ENCODE measurements around the gene SOWAHC.
"Not testable (repeated sequence)": the region's sequence is repeated elsewhere in the genome, so short reads cannot be mapped to it uniquely, and the experiment has no call there.

SOWAHC gene

DNA sequence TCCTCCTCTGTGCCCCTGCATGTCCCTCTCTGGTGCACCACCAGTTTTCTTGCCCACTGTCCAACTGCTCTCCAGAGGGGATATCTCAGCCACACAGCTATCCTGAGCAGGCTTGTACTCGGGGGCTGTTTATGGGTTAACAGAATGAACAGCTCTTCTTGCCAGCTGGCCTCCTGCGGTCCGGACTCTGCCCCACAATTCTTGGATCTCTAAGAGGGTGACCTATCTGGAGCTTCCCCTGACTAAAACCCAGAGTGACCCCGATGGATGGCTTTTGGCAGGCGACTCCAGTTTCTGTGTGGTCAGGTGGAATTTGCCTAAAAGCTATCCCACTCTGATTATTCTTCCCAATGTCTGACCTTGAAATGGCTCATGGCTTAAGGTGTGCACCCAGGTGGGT, 9.1 kb downstream of the SOWAHC start:
- H3K4me3 ChIP-seq (ENCODE audit: low read depth, low read length), result no peak overlapping the region
- no peak for DNase-seq (ENCODE audit: low read depth)
- TF ChIP-seq, protein P1, sequence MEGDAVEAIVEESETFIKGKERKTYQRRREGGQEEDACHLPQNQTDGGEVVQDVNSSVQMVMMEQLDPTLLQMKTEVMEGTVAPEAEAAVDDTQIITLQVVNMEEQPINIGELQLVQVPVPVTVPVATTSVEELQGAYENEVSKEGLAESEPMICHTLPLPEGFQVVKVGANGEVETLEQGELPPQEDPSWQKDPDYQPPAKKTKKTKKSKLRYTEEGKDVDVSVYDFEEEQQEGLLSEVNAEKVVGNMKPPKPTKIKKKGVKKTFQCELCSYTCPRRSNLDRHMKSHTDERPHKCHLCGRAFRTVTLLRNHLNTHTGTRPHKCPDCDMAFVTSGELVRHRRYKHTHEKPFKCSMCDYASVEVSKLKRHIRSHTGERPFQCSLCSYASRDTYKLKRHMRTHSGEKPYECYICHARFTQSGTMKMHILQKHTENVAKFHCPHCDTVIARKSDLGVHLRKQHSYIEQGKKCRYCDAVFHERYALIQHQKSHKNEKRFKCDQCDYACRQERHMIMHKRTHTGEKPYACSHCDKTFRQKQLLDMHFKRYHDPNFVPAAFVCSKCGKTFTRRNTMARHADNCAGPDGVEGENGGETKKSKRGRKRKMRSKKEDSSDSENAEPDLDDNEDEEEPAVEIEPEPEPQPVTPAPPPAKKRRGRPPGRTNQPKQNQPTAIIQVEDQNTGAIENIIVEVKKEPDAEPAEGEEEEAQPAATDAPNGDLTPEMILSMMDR (IDR thresholded peaks at IDR 0.05; ENCODE audit: low read depth, low read length), result no peak
- no peak for TF ChIP-seq POLR2A (IDR thresholded peaks at IDR 0.05; ENCODE audit: extremely low read depth, insufficient read length)
- TF ChIP-seq, protein P2, sequence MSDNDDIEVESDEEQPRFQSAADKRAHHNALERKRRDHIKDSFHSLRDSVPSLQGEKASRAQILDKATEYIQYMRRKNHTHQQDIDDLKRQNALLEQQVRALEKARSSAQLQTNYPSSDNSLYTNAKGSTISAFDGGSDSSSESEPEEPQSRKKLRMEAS (IDR thresholded peaks at IDR 0.05; ENCODE audit: low read depth, low read length), result no peak
- TF ChIP-seq MYC (IDR thresholded peaks at IDR 0.05; ENCODE audit: low read depth, low read length), result no peak

DNA sequence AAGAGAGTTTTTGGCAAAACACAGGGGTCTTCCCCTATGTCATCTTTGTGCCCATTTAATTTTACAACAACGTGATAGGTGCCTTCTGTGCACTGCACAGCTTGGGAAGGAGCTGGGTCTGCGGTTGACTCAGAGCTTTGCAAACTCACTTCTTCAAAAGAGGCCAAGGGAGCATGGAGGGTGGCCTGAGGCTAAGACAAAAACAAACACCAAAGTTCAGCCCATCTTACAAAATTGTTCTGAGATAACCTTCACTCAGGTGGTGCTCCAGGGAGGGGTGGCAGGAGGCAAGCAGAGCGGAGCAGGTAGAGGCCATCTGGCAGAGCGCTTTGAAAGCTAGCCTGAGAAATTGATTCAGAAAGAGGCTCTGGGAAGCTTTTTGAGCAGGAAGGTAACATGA, 9.8 kb downstream of the SOWAHC start:
- TF ChIP-seq, protein P1 (IDR thresholded peaks at IDR 0.05; ENCODE audit: low read depth, low read length), result no peak
- TF ChIP-seq, protein P2 (IDR thresholded peaks at IDR 0.05; ENCODE audit: low read depth, low read length), result no peak
- TF ChIP-seq MYC (IDR thresholded peaks at IDR 0.05; ENCODE audit: low read depth, low read length) (no peak), POLR2A (IDR thresholded peaks at IDR 0.05; ENCODE audit: extremely low read depth, insufficient read length) (no peak)
- no peak for DNase-seq (ENCODE audit: low read depth)
- H3K4me3 ChIP-seq (ENCODE audit: low read depth, low read length), result no peak overlapping the region

DNA sequence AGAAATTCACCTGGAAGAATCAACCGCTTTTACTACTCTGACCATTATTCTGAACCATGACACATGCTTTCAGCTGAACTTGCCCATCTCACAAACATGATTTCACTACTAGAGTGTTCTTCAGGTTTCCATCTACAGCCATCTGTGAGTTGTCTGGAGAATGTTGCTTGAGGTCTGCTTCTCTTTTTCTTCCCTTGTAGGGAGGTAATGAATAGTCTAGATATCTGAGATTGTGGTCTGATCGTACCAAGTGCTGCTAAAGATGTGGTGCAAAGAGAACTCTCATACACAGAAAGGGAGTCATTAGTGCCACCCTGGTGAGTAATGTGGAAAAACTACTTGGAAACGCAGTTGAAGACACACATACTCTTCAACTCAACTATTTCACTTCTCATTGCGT, 10.2 kb downstream of the SOWAHC start:
- no peak for TF ChIP-seq MYC (IDR thresholded peaks at IDR 0.05; ENCODE audit: low read depth, low read length)
- TF ChIP-seq, protein P1 (IDR thresholded peaks at IDR 0.05; ENCODE audit: low read depth, low read length), result no peak
- TF ChIP-seq POLR2A (IDR thresholded peaks at IDR 0.05; ENCODE audit: extremely low read depth, insufficient read length), result no peak
- no peak overlapping the region for H3K4me3 ChIP-seq (ENCODE audit: low read depth, low read length)
- no peak for DNase-seq (ENCODE audit: low read depth)

DNA sequence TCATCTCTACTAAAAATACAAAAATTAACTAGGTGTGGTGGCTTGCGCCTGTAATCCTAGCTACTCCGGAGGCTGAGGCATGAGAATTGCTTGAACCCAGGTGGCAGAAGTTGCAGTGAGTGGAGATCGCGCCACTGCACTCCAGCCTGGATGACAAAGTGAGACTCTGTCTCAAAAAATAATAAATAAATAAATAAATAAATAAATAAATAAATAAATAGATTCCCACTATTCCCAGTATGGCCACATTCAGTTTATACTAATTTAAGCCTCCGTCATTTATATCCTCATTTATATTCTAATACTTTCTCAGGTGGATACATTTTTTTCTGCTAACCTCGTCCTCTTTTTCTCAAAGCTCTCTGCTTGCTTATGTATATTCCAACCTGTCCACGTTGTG, 14.2 kb downstream of the SOWAHC start:
- not testable (repeated sequence) for H3K4me3 ChIP-seq (ENCODE audit: low read depth, low read length); DNase-seq (ENCODE audit: low read depth)

DNA sequence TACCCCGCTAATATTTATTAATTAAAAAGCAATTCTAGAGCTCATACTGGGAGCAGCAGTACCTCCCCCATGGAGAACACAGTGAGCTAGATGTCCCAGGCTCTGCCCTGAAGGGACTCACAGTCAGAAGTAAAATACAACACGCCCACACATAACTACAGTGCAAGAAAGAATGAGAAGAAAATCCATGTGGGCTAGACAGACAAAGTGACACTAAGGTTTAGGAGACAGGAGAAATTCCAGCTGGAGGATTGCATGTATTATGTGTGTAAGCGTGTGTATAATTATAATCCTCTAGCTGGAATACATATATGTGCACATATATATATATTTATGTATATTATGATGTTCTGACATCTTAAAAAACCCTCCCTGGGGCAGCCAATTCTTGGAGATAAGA, 15.7 kb downstream of the SOWAHC start:
- TF ChIP-seq, protein P1 (IDR thresholded peaks at IDR 0.05; ENCODE audit: low read depth, low read length), result no peak
- TF ChIP-seq POLR2A (IDR thresholded peaks at IDR 0.05; ENCODE audit: extremely low read depth, insufficient read length) (no peak), MYC (IDR thresholded peaks at IDR 0.05; ENCODE audit: low read depth, low read length) (no peak)
- TF ChIP-seq, protein P2 (IDR thresholded peaks at IDR 0.05; ENCODE audit: low read depth, low read length), result no peak
- no peak overlapping the region for H3K4me3 ChIP-seq (ENCODE audit: low read depth, low read length)
- no peak for DNase-seq (ENCODE audit: low read depth)

DNA sequence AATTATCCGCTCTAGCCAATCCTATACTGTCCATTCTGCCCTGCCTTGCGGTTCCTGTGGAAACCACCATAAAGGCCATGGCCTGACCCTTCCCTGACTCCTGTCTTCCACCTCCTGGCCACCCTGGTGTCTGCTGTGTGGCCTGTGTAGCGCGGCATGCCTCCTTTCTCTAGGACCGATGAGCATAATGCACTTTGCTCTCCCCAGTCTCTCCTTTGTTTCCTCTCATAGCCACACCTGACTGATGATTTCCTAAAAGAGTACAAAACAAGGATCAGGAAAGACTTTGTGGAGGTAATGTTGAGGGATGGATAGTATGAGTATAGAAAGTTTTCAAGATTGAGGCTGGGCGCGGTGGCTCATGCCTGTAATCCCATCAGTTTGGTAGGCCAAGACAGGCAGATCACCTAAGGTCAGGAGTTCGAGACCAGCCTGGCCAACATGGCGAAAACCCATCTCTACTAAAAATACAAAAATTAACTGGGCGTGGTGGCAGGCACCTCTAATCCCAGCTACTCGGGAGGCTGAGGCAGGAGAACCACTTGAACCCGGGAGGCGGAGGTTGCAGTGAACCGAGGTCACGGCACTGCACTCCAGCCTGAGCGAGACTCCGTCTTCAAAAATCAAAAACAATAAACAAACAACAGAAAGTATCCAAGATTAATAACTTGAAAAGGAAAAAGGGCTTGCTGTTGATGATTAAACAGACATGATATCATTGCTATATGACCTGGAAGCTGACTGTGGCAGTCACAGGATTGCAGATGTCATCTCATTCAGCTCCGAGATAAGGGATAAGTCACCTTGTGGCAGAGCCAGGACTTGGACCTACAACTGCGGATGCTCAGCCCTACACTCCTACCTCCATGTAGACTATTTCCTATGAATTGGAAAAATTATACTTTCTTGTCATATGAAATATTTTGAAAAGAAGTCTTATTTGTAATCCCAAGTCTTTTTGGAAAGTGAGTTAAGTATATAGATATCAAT, 16.6 kb downstream of the SOWAHC start:
- no peak for DNase-seq (ENCODE audit: low read depth)
- H3K4me3 ChIP-seq (ENCODE audit: low read depth, low read length), result no peak overlapping the region
- TF ChIP-seq, protein P2 (IDR thresholded peaks at IDR 0.05; ENCODE audit: low read depth, low read length), result no peak
- TF ChIP-seq POLR2A (IDR thresholded peaks at IDR 0.05; ENCODE audit: extremely low read depth, insufficient read length), result no peak
- no peak for TF ChIP-seq MYC (IDR thresholded peaks at IDR 0.05; ENCODE audit: low read depth, low read length)
- TF ChIP-seq, protein P1 (IDR thresholded peaks at IDR 0.05; ENCODE audit: low read depth, low read length), result no peak

Data from NB4 (cell line).